ENCODE data around the gene RNASEL. TPM values are rescaled to one million over a fixed set of nuclear protein-coding genes. Genes with fewer than 3 reads are reported as not detected.

The RNASEL gene
- polyA plus RNA-seq, 1 of the 3 experiments (the other 2 are of a cell fraction): not detected

DNA sequence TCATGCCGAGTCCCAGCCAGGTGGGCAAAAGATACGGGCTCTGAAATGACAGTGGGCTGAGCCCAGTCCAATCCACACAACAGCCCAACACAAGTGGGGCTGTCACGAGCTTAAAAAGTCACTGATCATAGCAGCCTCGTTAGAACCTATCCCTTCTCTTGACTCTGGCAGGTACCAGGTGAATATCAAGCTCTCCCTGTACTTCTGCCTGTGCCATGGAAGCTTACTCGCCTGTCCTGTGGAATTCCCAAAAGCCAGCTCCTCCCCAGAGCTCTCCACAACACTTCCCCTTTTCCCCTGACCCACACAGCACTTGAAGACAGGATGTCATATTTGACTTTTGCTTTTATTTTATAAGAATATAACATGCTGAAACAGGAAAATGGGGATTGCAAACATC, 9.2 kb upstream of the RNASEL start:
- CTCF ChIA-PET: interaction anchor here (1.0 to 17.7 kb wide), 8 partner anchors 14 to 189 kb away, joined by 3 to 829 read pairs (median 5); partner anchors contain the start of gene NPL

DNA sequence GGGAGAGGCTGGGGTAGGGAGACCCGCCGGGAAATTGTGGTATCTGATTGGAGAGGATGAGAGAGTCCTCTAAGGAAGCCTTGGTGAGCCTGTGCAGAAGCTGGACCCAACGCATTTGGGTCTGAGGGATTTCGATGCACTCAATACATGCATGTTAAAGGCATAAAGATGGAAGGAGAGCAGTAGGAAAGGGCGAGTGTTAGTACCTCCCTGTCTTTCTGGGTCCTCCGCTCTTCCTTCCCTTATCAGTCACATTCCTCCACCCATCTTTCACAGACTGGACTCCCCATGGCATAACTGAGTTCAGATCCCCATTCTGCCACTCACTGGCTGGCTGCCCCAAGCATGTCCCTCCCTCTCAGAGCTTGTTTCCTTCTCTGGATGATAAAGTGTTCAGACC, 7.9 kb upstream of the RNASEL start:
- no peak for TF ChIP-seq RAD21 (IDR thresholded peaks at IDR 0.05; ENCODE audit: low read length)
- TF ChIP-seq GATA2 (CRISPR knock-in tag; IDR thresholded peaks at IDR 0.05): no peak
- TF ChIP-seq NRF1 (IDR thresholded peaks at IDR 0.05; ENCODE audit: low read depth, low read length): no peak
- TF ChIP-seq YY1 (IDR thresholded peaks at IDR 0.05; ENCODE audit: low read depth): no peak
- no peak for TF ChIP-seq CTCF (IDR thresholded peaks at IDR 0.05)
- no peak for TF ChIP-seq EP300 (IDR thresholded peaks at IDR 0.05; ENCODE audit: borderline replicate concordance in 1 of 2, low read depth in 1 of 2, low read length in 1 of 2)
- TF ChIP-seq RXRA (IDR thresholded peaks at IDR 0.05; ENCODE audit: borderline replicate concordance, low read depth): no peak
- TF ChIP-seq CHD2 (IDR thresholded peaks at IDR 0.05; ENCODE audit: low read length, partially characterized antibody): no peak
- TF ChIP-seq, protein P1, sequence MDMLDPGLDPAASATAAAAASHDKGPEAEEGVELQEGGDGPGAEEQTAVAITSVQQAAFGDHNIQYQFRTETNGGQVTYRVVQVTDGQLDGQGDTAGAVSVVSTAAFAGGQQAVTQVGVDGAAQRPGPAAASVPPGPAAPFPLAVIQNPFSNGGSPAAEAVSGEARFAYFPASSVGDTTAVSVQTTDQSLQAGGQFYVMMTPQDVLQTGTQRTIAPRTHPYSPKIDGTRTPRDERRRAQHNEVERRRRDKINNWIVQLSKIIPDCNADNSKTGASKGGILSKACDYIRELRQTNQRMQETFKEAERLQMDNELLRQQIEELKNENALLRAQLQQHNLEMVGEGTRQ (IDR thresholded peaks at IDR 0.05; ENCODE audit: borderline replicate concordance, low read depth, low read length): no peak
- TF ChIP-seq FOXJ3 (CRISPR knock-in tag; IDR thresholded peaks at IDR 0.05): no peak
- 84% methylated on average over 6 of the region's 6 CpGs for WGBS (ENCODE audit: low lambda C conversion rate)
- H3K9ac ChIP-seq: no peak overlapping the region
- no peak overlapping the region for H3K4me3 ChIP-seq (ENCODE audit: low read depth in 2 of 2, low read length in 1 of 2)
- H3K27me3 ChIP-seq (ENCODE audit: insufficient read depth): no peaks in the 10 kb centered on the region
- no peaks in the 10 kb centered on the region for H3K9me2 ChIP-seq
- ChIA-PET CTCF (interaction anchor here (0.8 to 17.7 kb wide), 7 partner anchors 8 to 512 kb away, joined by 3 to 829 read pairs (median 6); partner anchors contain the start of genes NPL and RGS16), POLR2A (no interaction called here)
- H2AFZ ChIP-seq (ENCODE audit: low read depth): no peak overlapping the region
- H3K27ac ChIP-seq (ENCODE audit: low read depth in 2 of 2, low read length in 1 of 2): no peak overlapping the region
- H3K79me2 ChIP-seq (ENCODE audit: insufficient read depth): no peaks in the 10 kb centered on the region
- peaks cover 4% of the 10 kb centered on the region for H3F3A ChIP-seq (replicated peaks; ENCODE audit: insufficient read depth)
- H3K9me3 ChIP-seq: no peaks in the 10 kb centered on the region
- no peak overlapping the region for H3K4me2 ChIP-seq
- DNase-seq: no peak
- no peaks in the 10 kb centered on the region for H3K36me3 ChIP-seq (replicated peaks in 1 of 2; ENCODE audit: control insufficient read depth in 1 of 2, insufficient read depth in 2 of 2, low read length in 1 of 2)
- H4K20me1 ChIP-seq (ENCODE audit: insufficient read depth): no peaks in the 10 kb centered on the region
- H3K4me1 ChIP-seq (ENCODE audit: control insufficient read depth in 1 of 2, insufficient read depth in 2 of 2, low read depth in 1 of 2, low read length in 1 of 2): peaks cover 0 to 16% of the 10 kb centered on the region in 2 experiments; a peak in 3 of 4 replicates

More for the DNA sequence above, 9.2 kb upstream of the RNASEL start:
- POLR2A ChIA-PET: interaction anchor here (1.1 kb wide), 1 partner anchor 454 kb away, joined by 4 read pairs; no protein-coding TSS in a partner anchor
- no peak overlapping the region for H3K4me2 ChIP-seq
- H2AFZ ChIP-seq (ENCODE audit: low read depth): no peak overlapping the region
- H3K27me3 ChIP-seq (ENCODE audit: insufficient read depth): no peaks in the 10 kb centered on the region
- TF ChIP-seq NRF1 (IDR thresholded peaks at IDR 0.05; ENCODE audit: low read depth, low read length): no peak
- TF ChIP-seq EZH2phosphoT487 (IDR thresholded peaks at IDR 0.05; ENCODE audit: borderline replicate concordance, low read depth): no peak
- TF ChIP-seq, protein P2, sequence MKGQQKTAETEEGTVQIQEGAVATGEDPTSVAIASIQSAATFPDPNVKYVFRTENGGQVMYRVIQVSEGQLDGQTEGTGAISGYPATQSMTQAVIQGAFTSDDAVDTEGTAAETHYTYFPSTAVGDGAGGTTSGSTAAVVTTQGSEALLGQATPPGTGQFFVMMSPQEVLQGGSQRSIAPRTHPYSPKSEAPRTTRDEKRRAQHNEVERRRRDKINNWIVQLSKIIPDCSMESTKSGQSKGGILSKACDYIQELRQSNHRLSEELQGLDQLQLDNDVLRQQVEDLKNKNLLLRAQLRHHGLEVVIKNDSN (IDR thresholded peaks at IDR 0.05; ENCODE audit: borderline replicate concordance, low read depth): no peak
- no peak for TF ChIP-seq FOSL2 (IDR thresholded peaks at IDR 0.05; ENCODE audit: borderline replicate concordance, low read depth)
- no peak for TF ChIP-seq RFX5 (IDR thresholded peaks at IDR 0.05; ENCODE audit: low read length)
- TF ChIP-seq ELF1 (IDR thresholded peaks at IDR 0.05): no peak
- no peak for TF ChIP-seq GABPA (IDR thresholded peaks at IDR 0.05; ENCODE audit: low read depth)
- TF ChIP-seq POLR2AphosphoS5 (IDR thresholded peaks at IDR 0.05; ENCODE audit: low read depth, low read length): no peak
- no peak for TF ChIP-seq RAD21 (IDR thresholded peaks at IDR 0.05; ENCODE audit: low read length)
- H3K36me3 ChIP-seq (replicated peaks in 1 of 2; ENCODE audit: control insufficient read depth in 1 of 2, insufficient read depth in 2 of 2, low read length in 1 of 2): no peaks in the 10 kb centered on the region
- H3K4me3 ChIP-seq (ENCODE audit: low read depth in 2 of 2, low read length in 1 of 2): no peak overlapping the region
- H3K9ac ChIP-seq: no peak overlapping the region
- no peaks in the 10 kb centered on the region for H3K9me2 ChIP-seq
- peaks cover 0 to 23% of the 10 kb centered on the region in 2 experiments; a peak in 3 of 4 replicates for H3K4me1 ChIP-seq (ENCODE audit: control insufficient read depth in 1 of 2, insufficient read depth in 2 of 2, low read depth in 1 of 2, low read length in 1 of 2)
- DNase-seq: no peak
- H3K9me3 ChIP-seq: no peaks in the 10 kb centered on the region
- H3F3A ChIP-seq (replicated peaks; ENCODE audit: insufficient read depth): peaks cover 4% of the 10 kb centered on the region
- no peak overlapping the region for H3K27ac ChIP-seq (ENCODE audit: low read depth in 2 of 2, low read length in 1 of 2)
- H3K79me2 ChIP-seq (ENCODE audit: insufficient read depth): no peaks in the 10 kb centered on the region
- 51% methylated on average over 3 of the region's 5 CpGs for WGBS (ENCODE audit: low lambda C conversion rate)
- H4K20me1 ChIP-seq (ENCODE audit: insufficient read depth): no peaks in the 10 kb centered on the region
